Type B pancreatic cell (in vitro differentiated cells): Measurements from ENCODE around the gene FGB. TPM values are rescaled to one million over a fixed set of nuclear protein-coding genes. Genes with fewer than 3 reads are reported as not detected.

Experiments used
- DNase-seq: peaks from one replicate; pipeline ENCODE4 v3.0.0; 2021; ENCODE audit warnings: mixed read lengths; ENCODE audit not compliant: unreplicated experiment; ENCODE audit errors: extremely low spot score
- H3K27ac Mint-ChIP-seq: 2 replicates; pipeline ENCODE4 v1.8.0; 2021; ENCODE audit warnings: mild to moderate bottlenecking, mixed read lengths
- H3K27me3 Mint-ChIP-seq: 2 replicates; pipeline ENCODE4 v1.8.0; 2021; ENCODE audit warnings: mixed read lengths
- H3K36me3 Mint-ChIP-seq: 2 replicates; pipeline ENCODE4 v1.8.0; 2021; ENCODE audit warnings: mixed read lengths
- H3K4me1 Mint-ChIP-seq: one replicate; pipeline ENCODE4 v1.8.0; 2021; ENCODE audit warnings: mixed read lengths; ENCODE audit not compliant: unreplicated experiment
- H3K4me3 Mint-ChIP-seq: 2 replicates; pipeline ENCODE4 v1.8.0; 2021; ENCODE audit warnings: mild to moderate bottlenecking, mixed read lengths
- H3K9me3 Mint-ChIP-seq: 2 replicates; pipeline ENCODE4 v1.8.0; 2021; ENCODE audit warnings: mixed read lengths
- CTCF ChIP-seq: fragments of 200-600 bp; sonication (generic); conservative IDR thresholded peaks from 2 replicates; pipeline ENCODE4 v1.5.0; 2021; ENCODE audit warnings: antibody characterized with exemption, mild to moderate bottlenecking
- total RNA-seq: library from RNA; stranded (reverse); gene quantifications from 2 replicates; pipeline ENCODE4 v1.2.1, GENCODE V29; 2021; ENCODE audit warnings: low replicate concordance

Gene FGB
- total RNA-seq, 1 donor from 2014 or later: 32.8 TPM

DNA sequence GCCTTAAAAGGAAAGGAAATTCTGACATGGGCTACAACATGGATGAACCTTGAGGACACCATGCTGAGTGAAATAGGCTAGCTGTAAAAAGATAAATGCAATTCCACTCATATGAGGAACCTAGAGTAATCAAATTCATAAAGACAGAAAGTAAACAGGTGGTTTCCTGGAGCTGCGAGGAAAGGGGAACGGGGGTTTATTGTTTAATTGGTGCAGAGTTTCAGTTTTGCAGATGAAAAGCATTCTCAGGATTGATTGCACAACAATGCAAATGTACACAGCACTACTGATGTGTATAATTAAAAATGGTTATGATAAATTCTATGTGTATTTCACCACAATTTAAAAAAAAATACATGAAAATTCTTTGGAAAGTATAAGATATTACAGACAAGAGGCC, 36.7 kb upstream of the FGB start:
- Mint-ChIP-seq H3K27ac (no peak overlapping the region), H3K36me3 (no peaks in the 10 kb centered on the region), H3K4me1 (peaks cover 18% of the 10 kb centered on the region), H3K9me3 (no peaks in the 10 kb centered on the region), H3K4me3 (no peak overlapping the region), H3K27me3 (peaks cover 4% of the 10 kb centered on the region)
- no peak for TF ChIP-seq CTCF
- no peak for DNase-seq

DNA sequence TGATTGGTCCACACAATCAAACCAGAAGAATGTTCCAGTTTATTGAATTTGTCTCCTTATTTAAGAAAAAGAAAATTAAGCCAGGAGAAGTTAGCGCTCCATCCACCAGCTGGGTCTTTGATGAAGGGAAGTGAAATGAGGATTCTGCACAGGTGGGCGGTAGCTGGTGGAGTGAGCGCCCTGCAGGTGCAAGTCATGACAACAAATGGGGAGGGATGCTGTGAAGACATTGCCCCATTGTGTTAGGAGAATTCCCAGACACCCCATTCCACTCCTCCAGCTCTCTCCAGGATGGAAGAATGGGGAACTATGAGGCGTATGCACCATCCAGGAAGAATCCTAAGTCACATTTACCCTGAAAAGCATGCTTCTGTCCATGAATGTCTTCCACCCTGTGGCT, 35.5 kb upstream of the FGB start:
- no peaks in the 10 kb centered on the region for H3K36me3 Mint-ChIP-seq
- DNase-seq: no peak
- peaks cover 11% of the 10 kb centered on the region for H3K4me1 Mint-ChIP-seq
- no peak for TF ChIP-seq CTCF
- H3K9me3 Mint-ChIP-seq: no peaks in the 10 kb centered on the region
- H3K27me3 Mint-ChIP-seq: peaks cover 4% of the 10 kb centered on the region
- H3K4me3 Mint-ChIP-seq: no peak overlapping the region
- no peak overlapping the region for H3K27ac Mint-ChIP-seq

DNA sequence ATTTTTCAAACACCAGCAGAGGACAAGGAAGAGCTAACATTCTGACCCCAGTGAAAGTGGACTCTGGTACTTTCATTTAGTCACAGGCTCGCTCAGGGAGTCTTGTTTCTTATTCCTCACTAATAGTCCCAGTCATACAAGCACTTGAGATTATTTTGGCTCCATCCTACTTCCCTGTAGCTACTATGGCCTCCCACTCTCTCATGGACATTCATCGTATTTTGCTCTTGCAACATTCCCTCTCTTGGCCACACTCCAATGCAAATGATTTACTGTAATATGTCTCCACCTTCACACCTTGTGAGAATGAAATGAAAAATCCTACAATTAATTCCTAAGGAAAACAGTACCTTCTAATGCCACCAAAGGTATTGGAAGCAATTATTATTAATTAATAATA, 33.9 kb upstream of the FGB start:
- no peak overlapping the region for H3K4me3 Mint-ChIP-seq
- no peak for DNase-seq
- H3K9me3 Mint-ChIP-seq: no peaks in the 10 kb centered on the region
- H3K27me3 Mint-ChIP-seq: peaks cover 4% of the 10 kb centered on the region
- no peaks in the 10 kb centered on the region for H3K36me3 Mint-ChIP-seq
- H3K4me1 Mint-ChIP-seq: peaks cover 11% of the 10 kb centered on the region
- no peak for TF ChIP-seq CTCF
- peak overlapping the region; percentile 7 for H3K27ac Mint-ChIP-seq

GRCh38 chr4:154529728-154530519, 32.9 kb upstream of the FGB start:
- Mint-ChIP-seq H3K4me3 (no peak overlapping the region), H3K4me1 (peaks cover 10% of the 10 kb centered on the region), H3K27me3 (peaks cover 4% of the 10 kb centered on the region), H3K27ac (peak overlapping the region; percentile 78), H3K36me3 (no peaks in the 10 kb centered on the region), H3K9me3 (no peaks in the 10 kb centered on the region)
- TF ChIP-seq CTCF: no peak
- DNase-seq: no peak

DNA sequence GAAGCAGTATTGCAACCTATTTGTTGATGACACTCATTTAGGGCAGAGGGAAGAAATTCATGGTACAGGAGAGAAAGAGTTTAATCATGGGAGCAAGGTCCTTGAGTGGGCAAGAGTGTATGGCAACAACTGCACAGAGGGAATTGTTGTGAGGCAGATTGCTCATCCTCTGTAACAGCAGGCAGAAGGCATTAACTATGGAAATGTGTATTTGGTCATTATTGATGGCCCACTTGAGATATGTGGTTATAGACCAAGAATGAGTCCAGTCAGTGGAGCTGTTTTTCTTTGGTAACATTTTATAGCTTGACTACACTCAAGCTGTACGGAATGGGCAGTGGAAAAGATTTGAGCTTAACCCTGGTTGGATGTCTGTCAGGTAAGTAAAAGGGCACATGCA, 28.5 kb upstream of the FGB start:
- Mint-ChIP-seq H3K36me3 (peaks cover 6% of the 10 kb centered on the region), H3K27me3 (no peaks in the 10 kb centered on the region), H3K27ac (no peak overlapping the region), H3K4me1 (peaks cover 4% of the 10 kb centered on the region), H3K9me3 (no peaks in the 10 kb centered on the region), H3K4me3 (no peak overlapping the region)
- DNase-seq: no peak
- no peak for TF ChIP-seq CTCF
